ENCODE measurements around the gene LGR6. TPM values are rescaled to one million over a fixed set of nuclear protein-coding genes. Genes with fewer than 3 reads are reported as not detected.

The LGR6 gene
- total RNA-seq, 1 experiment from 2014 or later, result not detected

DNA sequence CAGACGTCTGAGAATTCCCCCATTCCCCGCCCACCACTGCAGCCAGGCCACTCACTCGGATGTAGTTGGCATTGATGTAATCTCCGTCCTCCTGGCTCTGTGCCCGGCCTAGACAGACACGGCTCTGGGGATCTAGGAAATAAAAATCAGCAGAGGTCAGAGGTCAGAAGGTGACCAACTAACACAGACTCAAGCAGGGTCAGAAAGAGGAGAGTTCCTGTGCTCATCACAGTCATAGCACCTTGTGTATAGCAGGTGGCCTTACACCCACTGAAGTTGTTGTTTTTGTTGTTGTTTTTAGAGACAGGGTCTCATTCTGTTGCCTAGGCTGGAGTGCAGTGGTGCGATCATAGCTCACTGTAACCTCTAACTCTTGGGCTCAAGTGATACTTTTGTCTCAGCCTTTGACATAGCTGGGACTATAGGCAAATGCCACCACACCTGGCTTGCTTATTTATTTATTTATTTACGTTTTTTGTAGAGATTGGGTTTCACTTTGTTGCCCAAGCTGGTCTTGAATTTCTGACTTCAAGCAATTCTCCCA is 38.0 kb upstream of the LGR6 start:
- H3K36me3 ChIP-seq (ENCODE audit: insufficient read depth, low read length), result peaks cover 10% of the 10 kb centered on the region
- H3K9me3 ChIP-seq (ENCODE audit: low read length), result no peaks in the 10 kb centered on the region
- H3K79me2 ChIP-seq (ENCODE audit: low read length), result 0 out of 2 replicates have a peak, but pooled peaks cover 4% of the 10 kb centered on the region
- H3K9ac ChIP-seq (ENCODE audit: low read length), result no peak overlapping the region
- no peaks in the 10 kb centered on the region for H4K20me1 ChIP-seq (ENCODE audit: insufficient read depth, low read depth, low read length)
- H3K4me2 ChIP-seq (ENCODE audit: low read depth, low read length, poor library complexity, severe bottlenecking), result peak overlapping the region; percentile 18
- no peak for DNase-seq
- no peak overlapping the region for H3K4me3 ChIP-seq (ENCODE audit: low read length)
- no peak overlapping the region for H3K27ac ChIP-seq (ENCODE audit: low read length)
- peaks cover 38% of the 10 kb centered on the region for H3K4me1 ChIP-seq (ENCODE audit: low read length)
- no peak overlapping the region for H2AFZ ChIP-seq (ENCODE audit: low read length)
- no peaks in the 10 kb centered on the region for H3K9me2 ChIP-seq (replicated peaks; ENCODE audit: insufficient read depth, low read length)
- H3K27me3 ChIP-seq (ENCODE audit: low read length), result no peaks in the 10 kb centered on the region

DNA sequence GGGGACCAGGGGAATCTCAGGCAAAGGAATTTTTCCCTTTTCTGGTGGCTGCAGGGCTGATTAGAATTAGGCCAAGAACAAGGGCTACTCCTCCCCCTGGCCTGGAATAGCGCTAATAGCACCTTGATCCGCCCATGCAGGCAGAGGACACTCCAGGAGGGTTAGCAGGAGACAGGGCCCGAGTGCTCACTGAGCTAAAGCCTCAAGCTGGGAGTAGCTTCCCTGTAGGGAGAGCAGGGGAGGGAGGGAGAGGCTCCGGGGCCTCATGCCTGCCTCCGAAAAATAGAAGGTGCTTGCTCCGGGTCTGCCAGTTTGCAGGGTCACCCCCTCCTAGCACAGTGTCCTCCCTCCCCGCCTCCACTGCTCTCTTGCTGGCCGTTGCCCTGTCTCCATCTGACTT is 37.0 kb upstream of the LGR6 start:
- no peak overlapping the region for H3K4me2 ChIP-seq (ENCODE audit: low read depth, low read length, poor library complexity, severe bottlenecking)
- no peak overlapping the region for H3K27ac ChIP-seq (ENCODE audit: low read length)
- no peak overlapping the region for H2AFZ ChIP-seq (ENCODE audit: low read length)
- H3K9ac ChIP-seq (ENCODE audit: low read length), result no peak overlapping the region
- DNase-seq, result no peak
- H3K27me3 ChIP-seq (ENCODE audit: low read length), result no peaks in the 10 kb centered on the region
- no peaks in the 10 kb centered on the region for H3K9me2 ChIP-seq (replicated peaks; ENCODE audit: insufficient read depth, low read length)
- H4K20me1 ChIP-seq (ENCODE audit: insufficient read depth, low read depth, low read length), result no peaks in the 10 kb centered on the region
- H3K4me3 ChIP-seq (ENCODE audit: low read length), result no peak overlapping the region
- peaks cover 5% of the 10 kb centered on the region; the same call in 1 of the 2 replicates for H3K36me3 ChIP-seq (ENCODE audit: insufficient read depth, low read length)
- H3K79me2 ChIP-seq (ENCODE audit: low read length), result 0 out of 2 replicates have a peak, but pooled peaks cover 4% of the 10 kb centered on the region
- no peaks in the 10 kb centered on the region for H3K9me3 ChIP-seq (ENCODE audit: low read length)
- peaks cover 48% of the 10 kb centered on the region for H3K4me1 ChIP-seq (ENCODE audit: low read length)

DNA sequence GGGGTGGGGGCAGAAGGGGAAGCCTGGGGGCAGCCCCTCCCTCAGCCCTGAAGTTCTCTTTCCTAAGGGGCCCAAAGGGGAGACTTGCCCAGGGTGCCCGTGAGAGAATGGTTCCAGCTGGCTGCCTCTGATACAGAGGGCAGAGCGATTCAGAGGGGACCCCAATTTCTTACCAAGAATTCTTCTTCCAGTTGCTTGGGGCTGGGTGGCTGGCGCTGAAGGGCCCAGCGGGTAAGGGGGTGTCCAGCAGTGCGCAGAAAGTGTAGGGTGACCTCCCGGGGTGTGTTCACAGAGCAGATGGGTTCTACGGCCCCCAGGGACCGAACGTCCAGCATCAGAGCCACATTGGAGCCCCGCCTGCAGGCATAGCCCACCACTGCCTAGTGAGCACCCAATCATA is 35.7 kb upstream of the LGR6 start:
- Histone ChIP-seq H3K27ac (ENCODE audit: low read length) (no peak overlapping the region), H3K4me2 (ENCODE audit: low read depth, low read length, poor library complexity, severe bottlenecking) (no peak overlapping the region), H3K4me1 (ENCODE audit: low read length) (peaks cover 61% of the 10 kb centered on the region), H3K4me3 (ENCODE audit: low read length) (no peak overlapping the region), H2AFZ (ENCODE audit: low read length) (no peak overlapping the region), H3K9ac (ENCODE audit: low read length) (no peak overlapping the region), H3K9me2 (replicated peaks; ENCODE audit: insufficient read depth, low read length) (no peaks in the 10 kb centered on the region), H3K27me3 (ENCODE audit: low read length) (no peaks in the 10 kb centered on the region), H3K36me3 (ENCODE audit: insufficient read depth, low read length) (peaks cover 5% of the 10 kb centered on the region; the same call in 1 of the 2 replicates), H3K9me3 (ENCODE audit: low read length) (no peaks in the 10 kb centered on the region), H4K20me1 (ENCODE audit: insufficient read depth, low read depth, low read length) (no peaks in the 10 kb centered on the region), H3K79me2 (ENCODE audit: low read length) (0 out of 2 replicates have a peak, but pooled peaks cover 4% of the 10 kb centered on the region)
- no peak for DNase-seq

GRCh38 chr1:202158810-202159533 is 34.6 kb upstream of the LGR6 start:
- Histone ChIP-seq H4K20me1 (ENCODE audit: insufficient read depth, low read depth, low read length) (no peaks in the 10 kb centered on the region), H3K9me2 (replicated peaks; ENCODE audit: insufficient read depth, low read length) (no peaks in the 10 kb centered on the region), H3K79me2 (ENCODE audit: low read length) (0 out of 2 replicates have a peak, but pooled peaks cover 4% of the 10 kb centered on the region), H3K4me2 (ENCODE audit: low read depth, low read length, poor library complexity, severe bottlenecking) (peak overlapping the region; percentile 90), H3K9me3 (ENCODE audit: low read length) (no peaks in the 10 kb centered on the region), H3K27me3 (ENCODE audit: low read length) (no peaks in the 10 kb centered on the region), H2AFZ (ENCODE audit: low read length) (no peak overlapping the region; the same call in 1 of the 2 replicates), H3K9ac (ENCODE audit: low read length) (peak overlapping the region; percentile 85), H3K4me3 (ENCODE audit: low read length) (peak overlapping the region; percentile 82), H3K27ac (ENCODE audit: low read length) (peak overlapping the region; percentile 91), H3K4me1 (ENCODE audit: low read length) (peaks cover 63% of the 10 kb centered on the region), H3K36me3 (ENCODE audit: insufficient read depth, low read length) (peaks cover 5% of the 10 kb centered on the region; the same call in 1 of the 2 replicates)
- peak; percentile 75 for DNase-seq

DNA sequence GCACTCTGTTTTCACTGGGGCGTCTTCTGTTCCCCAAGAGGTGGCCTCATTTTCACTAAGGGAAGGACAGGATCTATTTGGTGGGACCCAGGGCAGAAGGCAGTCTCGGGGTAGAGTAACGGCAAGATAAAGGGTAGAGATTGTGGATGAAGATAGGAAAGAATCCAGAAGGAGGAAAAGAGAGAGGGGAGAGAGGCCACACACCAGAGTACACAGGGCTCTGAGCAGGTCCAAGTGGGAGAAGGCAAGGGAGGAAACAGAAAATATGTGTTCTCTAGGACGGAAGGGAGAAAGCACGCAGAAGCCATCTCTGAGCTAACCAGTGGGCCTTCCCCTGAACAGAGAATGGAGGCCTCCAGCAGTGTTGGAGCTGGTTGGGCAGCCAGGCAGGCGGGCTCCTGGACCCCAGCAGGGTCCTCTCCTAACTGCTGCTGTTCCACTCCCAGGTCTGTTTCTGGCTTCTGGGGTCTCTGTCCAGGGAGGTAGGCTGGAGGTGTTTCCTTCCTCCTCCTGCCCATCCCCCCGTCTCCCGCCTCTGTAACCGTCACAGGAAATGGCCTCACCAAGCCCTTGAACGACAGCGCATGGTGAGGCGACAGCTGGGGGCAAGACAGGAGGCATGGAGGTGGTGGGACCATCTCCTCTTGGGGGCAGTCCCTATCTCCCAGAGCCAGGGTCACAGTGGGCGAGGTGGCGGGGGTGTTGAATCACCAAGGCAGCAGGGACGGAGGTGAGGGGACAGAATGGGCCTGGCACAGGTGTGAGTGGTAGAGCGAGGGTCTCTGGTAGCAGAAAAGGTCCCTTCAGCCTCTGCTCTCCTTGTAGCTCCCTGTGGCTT is 33.8 kb upstream of the LGR6 start:
- Histone ChIP-seq H3K4me3 (ENCODE audit: low read length) (peak overlapping the region; percentile 82), H4K20me1 (ENCODE audit: insufficient read depth, low read depth, low read length) (no peaks in the 10 kb centered on the region; the same call in 1 of the 2 replicates), H3K9me2 (replicated peaks; ENCODE audit: insufficient read depth, low read length) (no peaks in the 10 kb centered on the region), H3K27me3 (ENCODE audit: low read length) (no peaks in the 10 kb centered on the region), H3K4me2 (ENCODE audit: low read depth, low read length, poor library complexity, severe bottlenecking) (peak overlapping the region; percentile 90), H3K36me3 (ENCODE audit: insufficient read depth, low read length) (no peaks in the 10 kb centered on the region), H3K9ac (ENCODE audit: low read length) (peak overlapping the region; percentile 85), H3K27ac (ENCODE audit: low read length) (peak overlapping the region; percentile 91), H3K4me1 (ENCODE audit: low read length) (peaks cover 67% of the 10 kb centered on the region), H3K79me2 (ENCODE audit: low read length) (0 out of 2 replicates have a peak, but pooled peaks cover 4% of the 10 kb centered on the region), H3K9me3 (ENCODE audit: low read length) (no peaks in the 10 kb centered on the region), H2AFZ (ENCODE audit: low read length) (peak overlapping the region; percentile 27; the same call in 1 of the 2 replicates)
- DNase-seq, result peak; percentile 86

DNA sequence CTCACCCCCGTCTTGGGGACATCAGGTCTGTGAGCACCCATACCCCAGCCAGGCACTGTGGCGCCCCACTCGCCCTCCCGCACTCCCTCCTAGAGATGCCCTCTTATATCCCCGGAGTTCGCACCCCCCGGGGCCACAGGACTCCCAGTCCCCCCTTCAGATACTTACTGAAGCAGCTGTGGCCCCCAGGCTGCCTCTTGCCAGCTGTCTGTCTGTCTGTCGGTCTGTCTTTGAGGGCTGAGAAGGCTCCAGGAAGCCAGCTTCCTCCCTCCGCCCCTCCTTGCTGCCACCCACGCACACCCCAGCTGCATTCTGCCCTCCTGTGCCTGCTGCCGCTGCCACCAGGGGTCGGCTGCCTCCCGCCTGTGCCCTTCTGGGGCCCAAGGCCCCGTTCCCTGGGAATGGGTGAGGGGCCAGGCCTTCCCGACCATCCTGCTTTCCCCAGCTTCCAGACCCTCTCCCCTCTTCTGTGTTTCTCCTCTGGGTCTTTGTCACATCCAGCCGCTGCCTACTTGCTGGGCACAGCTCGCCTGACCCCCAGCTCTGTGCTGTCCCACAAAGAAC is 33.1 kb upstream of the LGR6 start, which contains the start of gene PTPN7:
Gene PTPN7 (minus strand): TSS at position 226 of the 564 bp plus-strand sequence. CDS start 1,200 bp downstream, outside the sequence.
- no peaks in the 10 kb centered on the region for H3K9me2 ChIP-seq (replicated peaks; ENCODE audit: insufficient read depth, low read length)
- peak within 1 kb of the TSS; percentile 27; the same call in 1 of the 2 replicates for H2AFZ ChIP-seq (ENCODE audit: low read length)
- H3K27ac ChIP-seq (ENCODE audit: low read length), result peak within 1 kb of the TSS; percentile 91
- peak within 1 kb of the TSS; percentile 85 for H3K9ac ChIP-seq (ENCODE audit: low read length)
- H3K79me2 ChIP-seq (ENCODE audit: low read length), result 0 out of 2 replicates have a peak, but pooled peaks cover 4% of the 10 kb centered on the region
- no peaks in the 10 kb centered on the region; the same call in 1 of the 2 replicates for H4K20me1 ChIP-seq (ENCODE audit: insufficient read depth, low read depth, low read length)
- H3K4me1 ChIP-seq (ENCODE audit: low read length), result peaks cover 62% of the 10 kb centered on the region
- DNase-seq, result peak; percentile 88
- H3K4me2 ChIP-seq (ENCODE audit: low read depth, low read length, poor library complexity, severe bottlenecking), result peak within 1 kb of the TSS; percentile 90
- H3K36me3 ChIP-seq (ENCODE audit: insufficient read depth, low read length), result no peaks in the 10 kb centered on the region
- peak within 1 kb of the TSS; percentile 82 for H3K4me3 ChIP-seq (ENCODE audit: low read length)
- H3K9me3 ChIP-seq (ENCODE audit: low read length), result no peaks in the 10 kb centered on the region
- no peaks in the 10 kb centered on the region for H3K27me3 ChIP-seq (ENCODE audit: low read length)

DNA sequence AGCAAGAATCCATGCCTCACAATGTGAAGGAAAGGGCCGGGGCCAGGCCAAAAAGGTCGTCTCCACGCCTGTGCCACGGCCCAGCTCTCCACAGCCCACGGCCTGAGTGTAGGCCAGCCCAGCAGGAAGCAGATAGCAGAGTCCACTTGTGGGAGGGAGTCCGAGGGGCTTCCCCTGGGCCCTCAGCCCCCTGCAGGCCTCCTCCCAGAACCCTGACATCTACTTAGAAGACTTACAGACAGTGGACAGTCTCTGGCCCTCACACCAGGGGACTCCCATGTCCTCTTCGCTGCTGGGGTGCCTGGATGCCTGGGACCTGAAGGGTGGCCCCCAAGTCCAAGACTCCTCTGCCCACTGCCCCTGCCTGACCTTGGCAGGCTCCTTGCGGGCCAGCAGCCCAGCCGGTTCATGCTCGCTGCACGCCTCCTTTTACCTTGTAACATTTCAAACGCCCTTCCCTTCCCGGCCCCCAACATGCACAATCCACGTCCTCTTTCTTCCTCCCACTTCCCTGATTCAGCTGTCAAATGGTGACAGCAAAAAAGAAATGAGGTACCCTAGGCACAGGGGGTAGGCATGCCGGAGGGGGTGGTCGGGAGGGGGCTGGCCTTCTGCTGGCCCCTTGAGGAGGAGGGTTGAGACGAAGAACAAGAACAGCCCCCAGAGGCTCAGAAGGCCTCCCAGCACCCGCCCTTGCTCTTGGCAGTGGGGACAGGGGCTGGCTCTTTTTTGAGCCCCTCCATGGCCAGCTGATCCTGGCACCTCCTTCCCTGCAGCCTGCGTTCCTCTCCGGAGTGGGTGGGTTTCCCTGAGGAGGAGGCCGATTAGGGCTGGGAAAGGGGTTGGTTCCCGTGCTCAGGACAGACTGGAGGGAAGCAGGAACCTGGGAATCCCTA is 32.2 kb upstream of the LGR6 start:
- H3K36me3 ChIP-seq (ENCODE audit: insufficient read depth, low read length), result no peaks in the 10 kb centered on the region
- no peak for DNase-seq
- H3K79me2 ChIP-seq (ENCODE audit: low read length), result 0 out of 2 replicates have a peak, but pooled peaks cover 4% of the 10 kb centered on the region
- H4K20me1 ChIP-seq (ENCODE audit: insufficient read depth, low read depth, low read length), result no peaks in the 10 kb centered on the region; the same call in 1 of the 2 replicates
- H2AFZ ChIP-seq (ENCODE audit: low read length), result no peak overlapping the region
- peak overlapping the region; percentile 82 for H3K4me3 ChIP-seq (ENCODE audit: low read length)
- H3K27me3 ChIP-seq (ENCODE audit: low read length), result no peaks in the 10 kb centered on the region
- peak overlapping the region; percentile 90 for H3K4me2 ChIP-seq (ENCODE audit: low read depth, low read length, poor library complexity, severe bottlenecking)
- H3K4me1 ChIP-seq (ENCODE audit: low read length), result peaks cover 57% of the 10 kb centered on the region
- H3K27ac ChIP-seq (ENCODE audit: low read length), result no peak overlapping the region
- H3K9me3 ChIP-seq (ENCODE audit: low read length), result no peaks in the 10 kb centered on the region
- no peaks in the 10 kb centered on the region for H3K9me2 ChIP-seq (replicated peaks; ENCODE audit: insufficient read depth, low read length)
- H3K9ac ChIP-seq (ENCODE audit: low read length), result peak overlapping the region; percentile 85

All from Karpas-422 (cell line).